Upper lobe of right lung (tissue), 1 donor: ENCODE data around the gene HNRNPUL1. TPM values are rescaled to one million over a fixed set of nuclear protein-coding genes. Genes with fewer than 3 reads are reported as not detected.

Experiments
- ATAC-seq: fragments of 200-7000 bp; cut with Tn5 transposase; one replicate; pipeline ENCODE4 v1.9.1; 2020; ENCODE audit warnings: mild to moderate bottlenecking, moderate library complexity
- DNase-seq: peaks from one replicate; pipeline ENCODE4 v3.0.0-alpha.2; 2020
- H3K27ac ChIP-seq: fragments of 200-600 bp; one replicate; pipeline ENCODE4 v1.8.0; 2022
- H3K27me3 ChIP-seq: fragments of 200-600 bp; one replicate; pipeline ENCODE4 v1.8.0; 2022; ENCODE audit warnings: mild to moderate bottlenecking
- H3K36me3 ChIP-seq: fragments of 200-600 bp; one replicate; pipeline ENCODE4 v1.8.0; 2022
- H3K4me1 ChIP-seq: fragments of 200-600 bp; one replicate; pipeline ENCODE4 v1.8.0; 2022
- H3K4me3 ChIP-seq: fragments of 200-600 bp; one replicate; pipeline ENCODE4 v1.8.0; 2022; ENCODE audit warnings: mild to moderate bottlenecking
- H3K9me3 ChIP-seq: fragments of 200-600 bp; one replicate; pipeline ENCODE4 v1.8.0; 2022
- intact Hi-C: fragments of 100-400 bp; cut with DNase I; formaldehyde crosslinking; loops from one replicate; pipeline ENCODE4 v1.11.0; 2022
- total RNA-seq: library from RNA; stranded (reverse); fragmentation: NEBNext Ultra II Directional; extraction: Animal tissue kit (Norgen Biotek cat#: 25700); gene quantifications from one replicate; pipeline ENCODE4 v1.2.1, GENCODE V29; 2021
- TF ChIP-seq, protein P1 (sequence below): fragments of 200-600 bp; IDR thresholded peaks from one replicate; pipeline ENCODE4 v1.8.0; 2022; ENCODE audit warnings: antibody characterized with exemption
- donor health status: DM: no; HTN: yes; CAD: no; lungs with severe emphysema.

HNRNPUL1 gene
- total RNA-seq, 1 donor from 2014 or later = 171 TPM

DNA sequence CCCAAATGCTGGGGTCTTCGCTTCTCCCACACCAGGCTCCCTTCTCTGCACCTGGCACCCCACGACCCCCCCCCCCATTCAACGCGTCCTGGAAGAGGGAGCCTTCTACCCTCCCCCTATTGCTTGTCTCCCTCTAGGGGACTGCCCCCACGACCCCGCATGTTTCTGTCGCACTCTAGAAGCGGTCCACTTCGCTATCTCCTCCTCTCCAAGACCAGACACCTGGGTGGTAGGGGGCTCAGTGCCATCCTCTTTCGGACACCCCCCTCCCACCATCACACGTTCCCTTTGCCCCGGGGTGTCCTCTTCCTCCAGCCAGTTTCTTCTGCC is 88.1 kb downstream of the HNRNPUL1 start:
- intact Hi-C loops = no loop called here
- no peaks in the 10 kb centered on the region for H3K9me3 ChIP-seq
- DNase-seq (no peak), ATAC-seq (no peak)
- peaks cover 47% of the 10 kb centered on the region for H3K4me1 ChIP-seq
- peaks cover 12% of the 10 kb centered on the region for H3K36me3 ChIP-seq
- H3K4me3 ChIP-seq = peak overlapping the region; percentile 92
- no peaks in the 10 kb centered on the region for H3K27me3 ChIP-seq
- H3K27ac ChIP-seq = peak overlapping the region; percentile 74
- TF ChIP-seq, protein P1, sequence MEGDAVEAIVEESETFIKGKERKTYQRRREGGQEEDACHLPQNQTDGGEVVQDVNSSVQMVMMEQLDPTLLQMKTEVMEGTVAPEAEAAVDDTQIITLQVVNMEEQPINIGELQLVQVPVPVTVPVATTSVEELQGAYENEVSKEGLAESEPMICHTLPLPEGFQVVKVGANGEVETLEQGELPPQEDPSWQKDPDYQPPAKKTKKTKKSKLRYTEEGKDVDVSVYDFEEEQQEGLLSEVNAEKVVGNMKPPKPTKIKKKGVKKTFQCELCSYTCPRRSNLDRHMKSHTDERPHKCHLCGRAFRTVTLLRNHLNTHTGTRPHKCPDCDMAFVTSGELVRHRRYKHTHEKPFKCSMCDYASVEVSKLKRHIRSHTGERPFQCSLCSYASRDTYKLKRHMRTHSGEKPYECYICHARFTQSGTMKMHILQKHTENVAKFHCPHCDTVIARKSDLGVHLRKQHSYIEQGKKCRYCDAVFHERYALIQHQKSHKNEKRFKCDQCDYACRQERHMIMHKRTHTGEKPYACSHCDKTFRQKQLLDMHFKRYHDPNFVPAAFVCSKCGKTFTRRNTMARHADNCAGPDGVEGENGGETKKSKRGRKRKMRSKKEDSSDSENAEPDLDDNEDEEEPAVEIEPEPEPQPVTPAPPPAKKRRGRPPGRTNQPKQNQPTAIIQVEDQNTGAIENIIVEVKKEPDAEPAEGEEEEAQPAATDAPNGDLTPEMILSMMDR = no peak

DNA sequence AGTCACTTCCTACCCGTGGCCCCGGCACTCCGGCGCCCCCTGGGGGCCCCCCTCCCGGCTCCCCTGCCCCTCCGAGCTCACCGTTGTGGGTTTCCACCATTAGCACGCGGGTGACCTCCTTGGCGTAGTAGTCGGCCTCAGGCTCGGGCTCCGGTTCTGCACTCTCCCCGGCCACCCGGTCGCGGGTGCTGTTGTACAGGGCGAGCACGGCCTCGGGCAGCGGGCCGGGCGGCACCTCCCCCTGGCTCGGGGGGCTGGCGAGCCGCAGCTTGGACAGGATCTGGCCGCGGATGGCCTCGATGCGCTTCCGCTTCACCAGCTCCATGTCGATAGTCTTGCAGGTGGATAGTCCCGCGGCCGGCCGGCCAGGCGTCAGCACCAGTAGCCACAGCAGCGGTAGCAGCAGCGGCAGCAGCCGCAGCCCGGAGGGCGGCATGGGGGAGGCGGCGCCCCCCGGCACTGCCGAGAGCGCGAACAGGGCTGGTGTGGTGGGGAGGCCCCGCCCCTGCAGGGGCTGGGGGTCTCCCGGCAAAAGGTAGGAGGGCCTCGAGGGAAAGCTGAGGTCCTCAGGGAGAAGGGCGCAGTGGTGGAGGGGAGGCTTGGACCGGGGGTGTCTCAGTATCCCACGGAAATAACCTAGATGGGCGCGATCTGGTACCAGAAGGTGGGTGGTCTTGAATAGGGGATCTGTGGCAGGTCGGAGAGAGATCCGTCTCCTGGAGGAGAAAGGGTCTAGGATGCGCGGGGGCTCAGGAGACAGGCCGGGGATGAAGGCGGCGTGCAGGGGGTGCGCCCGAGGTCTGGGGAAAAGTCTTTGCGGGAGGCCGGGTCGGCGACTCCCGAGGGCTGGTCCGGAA is 88.7 kb downstream of the HNRNPUL1 start:
- Histone ChIP-seq H3K4me1 (peaks cover 47% of the 10 kb centered on the region), H3K36me3 (peaks cover 6% of the 10 kb centered on the region), H3K27me3 (no peaks in the 10 kb centered on the region), H3K9me3 (no peaks in the 10 kb centered on the region), H3K27ac (peak overlapping the region; percentile 74), H3K4me3 (peak overlapping the region; percentile 92)
- ATAC-seq = peak; percentile 41
- TF ChIP-seq, protein P1 = peak; percentile 61
- DNase-seq = peak; percentile 88
- intact Hi-C loops = no loop called here

DNA sequence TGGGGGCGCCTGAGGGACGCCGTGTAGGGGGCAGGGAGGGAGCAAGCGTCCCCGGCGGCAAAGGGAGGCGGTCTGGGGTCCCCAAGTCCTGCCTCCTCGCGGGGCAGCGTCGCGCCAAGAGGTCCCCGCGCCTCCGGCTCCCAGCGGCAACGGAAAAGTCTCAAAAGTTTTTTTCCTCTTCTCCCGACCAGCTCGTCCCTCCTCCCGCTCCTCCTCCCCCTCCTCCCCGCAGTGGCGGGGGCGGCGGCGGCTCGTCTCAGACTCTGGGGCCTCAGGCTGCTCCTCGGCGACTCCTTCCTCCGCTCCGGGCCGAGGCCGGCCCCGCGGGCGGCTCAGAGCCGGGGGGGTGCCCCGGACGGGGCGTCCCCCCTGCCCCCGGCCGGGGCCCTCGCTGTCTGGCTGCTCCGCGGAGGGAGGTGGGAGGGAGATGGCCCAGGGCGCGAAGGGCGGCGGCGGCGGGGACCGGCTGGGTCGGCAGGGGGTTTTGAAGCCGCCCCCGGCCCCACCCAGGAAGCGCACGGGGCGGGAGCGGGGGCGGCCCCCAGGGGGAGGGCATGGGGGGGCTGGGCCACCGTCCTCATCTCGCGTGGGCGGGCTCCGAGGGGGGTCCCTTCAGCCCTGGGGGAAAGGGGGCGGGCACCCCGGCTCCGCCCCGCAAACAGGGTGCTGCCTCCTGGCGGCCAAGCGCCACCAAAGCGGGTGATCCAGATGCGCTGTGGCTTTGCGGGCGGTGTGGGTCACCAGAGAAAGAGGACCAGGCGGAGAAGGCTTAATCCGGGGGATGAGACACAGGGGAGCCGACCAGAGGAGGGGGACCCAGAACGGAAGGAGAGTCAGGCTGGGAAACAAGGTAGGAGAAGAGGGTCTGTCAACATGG is 89.5 kb downstream of the HNRNPUL1 start, which contains the start of gene TGFB1:
TSS of gene TGFB1 (minus strand) at position 457 of the 877 bp plus-strand sequence. CDS start 878 bp downstream, outside the sequence.
- DNase-seq (peak; percentile 94), ATAC-seq (peak; percentile 88)
- Histone ChIP-seq H3K9me3 (no peaks in the 10 kb centered on the region), H3K27ac (peak within 1 kb of the TSS; percentile 74), H3K4me1 (peaks cover 47% of the 10 kb centered on the region), H3K4me3 (peak within 1 kb of the TSS; percentile 92), H3K36me3 (no peaks in the 10 kb centered on the region), H3K27me3 (no peaks in the 10 kb centered on the region)
- TF ChIP-seq, protein P1 = peak; percentile 89
- intact Hi-C loops = no loop called here

DNA sequence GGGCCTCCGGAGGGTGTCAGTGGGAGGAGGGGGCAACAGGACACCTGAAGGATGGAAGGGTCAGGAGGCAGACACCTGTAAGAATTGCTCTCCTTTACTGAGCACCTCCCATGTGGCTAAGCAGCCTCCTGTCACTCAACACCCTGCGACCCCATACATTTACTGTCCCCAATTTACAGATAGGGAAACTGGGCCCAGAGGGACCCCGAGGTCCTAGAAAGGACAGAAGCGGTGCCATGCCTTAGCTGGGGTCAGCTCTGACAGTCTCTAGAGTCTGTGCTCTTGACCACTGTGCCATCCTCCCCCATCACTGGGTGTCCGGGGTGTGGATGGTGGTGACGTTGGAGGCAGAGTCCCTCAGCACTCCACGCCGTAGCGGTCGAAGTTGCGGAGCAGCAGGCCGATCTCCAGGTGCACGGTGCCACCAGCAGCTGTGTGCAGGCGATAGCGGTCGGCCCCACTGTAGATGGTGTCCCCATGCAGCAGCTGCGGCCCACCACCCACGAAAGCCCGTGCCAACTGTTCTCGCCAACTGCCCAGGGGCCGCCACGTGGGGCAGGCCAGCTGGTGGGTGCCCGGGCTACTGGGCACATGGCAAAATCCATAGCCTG is 90.3 kb downstream of the HNRNPUL1 start:
- H3K4me1 ChIP-seq = peaks cover 39% of the 10 kb centered on the region
- peak overlapping the region; percentile 92 for H3K4me3 ChIP-seq
- intact Hi-C loops = no loop called here

DNA sequence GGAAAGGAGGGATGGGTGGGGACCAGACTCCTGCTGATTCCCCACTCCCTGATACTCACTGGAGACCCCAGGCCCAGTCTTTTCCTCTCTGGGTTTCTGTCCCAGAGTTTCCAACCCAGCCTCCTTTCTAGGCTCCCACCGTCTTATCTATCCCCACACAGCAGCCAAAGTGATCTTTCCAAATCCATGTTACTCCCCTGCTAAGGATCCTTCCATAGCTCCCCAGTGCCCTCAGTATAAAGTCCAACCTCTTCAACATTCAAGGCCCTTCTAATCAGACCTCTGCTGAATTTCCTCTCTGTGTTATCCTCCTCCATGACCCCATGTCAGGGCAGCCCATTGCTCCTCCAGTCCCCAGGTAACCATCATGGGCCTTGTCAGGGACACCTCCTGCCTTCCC is 90.9 kb downstream of the HNRNPUL1 start:
- Histone ChIP-seq H3K4me3 (no peak overlapping the region), H3K27ac (peak overlapping the region; percentile 30), H3K4me1 (peaks cover 33% of the 10 kb centered on the region), H3K9me3 (no peaks in the 10 kb centered on the region), H3K36me3 (no peaks in the 10 kb centered on the region), H3K27me3 (no peaks in the 10 kb centered on the region)
- DNase-seq (no peak), ATAC-seq (no peak)
- TF ChIP-seq, protein P1 = no peak
- intact Hi-C loops = no loop called here

More for the DNA sequence above, 90.3 kb downstream of the HNRNPUL1 start:
- no peaks in the 10 kb centered on the region for H3K9me3 ChIP-seq
- DNase-seq (no peak), ATAC-seq (no peak)
- TF ChIP-seq, protein P1 = no peak
- peak overlapping the region; percentile 74 for H3K27ac ChIP-seq
- H3K36me3 ChIP-seq = no peaks in the 10 kb centered on the region
- H3K27me3 ChIP-seq = no peaks in the 10 kb centered on the region
